NB4 (cell line): Measurements from ENCODE around the gene ZSCAN20.

Experiments used
- DNase-seq: peaks from one replicate; pipeline ENCODE4 v3.0.0; 2010; ENCODE audit warnings: low read depth
- H3K4me3 ChIP-seq: one replicate; pipeline ENCODE4 v1.5.1; 2011; ENCODE audit warnings: mild to moderate bottlenecking, low read depth, low read length, moderate library complexity
- MYC ChIP-seq: IDR thresholded peaks from 2 replicates; pipeline ENCODE4 v1.6.1; 2011; ENCODE audit warnings: low read depth, low read length
- POLR2A ChIP-seq: IDR thresholded peaks from 2 replicates; pipeline ENCODE4 v1.6.1; 2011; ENCODE audit warnings: mild to moderate bottlenecking; ENCODE audit not compliant: insufficient read length; ENCODE audit errors: extremely low read depth
- TF ChIP-seq, protein P1 (sequence below): IDR thresholded peaks from 2 replicates; pipeline ENCODE4 v1.6.1; 2011; ENCODE audit warnings: low read depth, low read length
- TF ChIP-seq, protein P2 (sequence below): IDR thresholded peaks from one replicate; pipeline ENCODE4 v1.5.1; 2012; ENCODE audit warnings: low read depth, low read length

Gene ZSCAN20

DNA sequence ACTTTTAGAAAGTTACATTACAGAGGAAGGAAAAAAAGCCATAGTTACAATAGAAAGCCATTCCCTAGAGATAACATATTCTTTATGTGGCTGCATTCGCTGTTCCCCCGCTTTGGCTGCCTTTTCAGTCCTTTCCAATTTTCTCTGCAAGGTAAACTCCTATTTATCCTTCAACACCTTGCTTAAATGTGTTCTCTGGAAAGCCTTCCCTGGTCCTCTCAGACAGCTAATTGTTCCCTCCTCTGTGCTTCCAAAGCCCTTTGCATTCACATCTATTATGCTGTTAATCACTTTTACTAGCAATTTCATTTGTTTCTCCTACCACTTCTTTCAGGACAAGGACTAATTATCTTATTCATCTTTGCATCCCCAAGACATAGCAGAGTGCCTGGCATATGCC is 43.1 kb upstream of the ZSCAN20 start:
- DNase-seq, result no peak
- TF ChIP-seq POLR2A, result no peak
- TF ChIP-seq, protein P1, sequence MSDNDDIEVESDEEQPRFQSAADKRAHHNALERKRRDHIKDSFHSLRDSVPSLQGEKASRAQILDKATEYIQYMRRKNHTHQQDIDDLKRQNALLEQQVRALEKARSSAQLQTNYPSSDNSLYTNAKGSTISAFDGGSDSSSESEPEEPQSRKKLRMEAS, result no peak
- TF ChIP-seq, protein P2, sequence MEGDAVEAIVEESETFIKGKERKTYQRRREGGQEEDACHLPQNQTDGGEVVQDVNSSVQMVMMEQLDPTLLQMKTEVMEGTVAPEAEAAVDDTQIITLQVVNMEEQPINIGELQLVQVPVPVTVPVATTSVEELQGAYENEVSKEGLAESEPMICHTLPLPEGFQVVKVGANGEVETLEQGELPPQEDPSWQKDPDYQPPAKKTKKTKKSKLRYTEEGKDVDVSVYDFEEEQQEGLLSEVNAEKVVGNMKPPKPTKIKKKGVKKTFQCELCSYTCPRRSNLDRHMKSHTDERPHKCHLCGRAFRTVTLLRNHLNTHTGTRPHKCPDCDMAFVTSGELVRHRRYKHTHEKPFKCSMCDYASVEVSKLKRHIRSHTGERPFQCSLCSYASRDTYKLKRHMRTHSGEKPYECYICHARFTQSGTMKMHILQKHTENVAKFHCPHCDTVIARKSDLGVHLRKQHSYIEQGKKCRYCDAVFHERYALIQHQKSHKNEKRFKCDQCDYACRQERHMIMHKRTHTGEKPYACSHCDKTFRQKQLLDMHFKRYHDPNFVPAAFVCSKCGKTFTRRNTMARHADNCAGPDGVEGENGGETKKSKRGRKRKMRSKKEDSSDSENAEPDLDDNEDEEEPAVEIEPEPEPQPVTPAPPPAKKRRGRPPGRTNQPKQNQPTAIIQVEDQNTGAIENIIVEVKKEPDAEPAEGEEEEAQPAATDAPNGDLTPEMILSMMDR, result no peak
- no peak for TF ChIP-seq MYC
- H3K4me3 ChIP-seq, result no peak overlapping the region

DNA sequence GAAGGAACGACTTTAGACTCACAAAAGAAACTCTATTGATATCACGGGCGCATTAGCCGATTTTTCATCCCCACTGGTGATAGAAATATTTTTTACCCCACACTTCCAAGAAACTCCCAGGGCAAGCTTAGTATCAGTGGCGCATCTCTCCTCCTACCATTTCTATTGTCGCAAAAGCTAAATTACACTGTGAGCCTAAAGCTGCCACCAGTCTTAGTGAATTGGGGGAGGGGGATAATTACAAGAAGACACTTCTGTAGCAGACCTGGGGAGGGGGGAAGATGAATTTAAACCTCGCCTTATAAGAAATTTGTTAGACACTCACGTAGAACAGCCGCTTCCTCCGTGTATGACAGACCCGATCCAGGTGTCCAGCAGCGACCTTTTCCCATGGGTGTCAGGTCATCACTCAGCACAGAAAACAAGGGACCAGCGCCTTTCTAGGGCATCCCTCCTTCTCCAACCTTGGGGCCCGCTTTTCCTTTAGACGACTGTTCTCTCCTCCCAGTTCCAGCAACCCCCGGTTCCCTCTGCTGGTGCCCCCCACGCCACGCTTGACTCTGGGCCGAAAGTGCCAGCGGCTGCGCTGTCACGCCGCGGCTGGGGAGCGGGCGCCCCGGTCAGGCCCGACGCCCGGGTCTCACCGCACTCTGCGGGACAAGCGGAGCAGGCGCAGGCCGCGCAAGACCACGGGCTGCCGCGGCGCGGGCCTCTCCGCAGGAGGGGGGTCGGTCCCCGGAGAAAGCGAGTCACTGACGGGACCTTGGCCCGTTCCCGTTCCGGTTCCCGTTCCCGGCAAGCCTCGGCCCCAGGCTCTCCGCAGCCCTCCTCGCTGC is 42.4 kb upstream of the ZSCAN20 start:
- TF ChIP-seq MYC (no peak), POLR2A (no peak)
- TF ChIP-seq, protein P1, result no peak
- TF ChIP-seq, protein P2, result no peak
- peak; percentile 41 for DNase-seq
- peak overlapping the region; percentile 56 for H3K4me3 ChIP-seq

DNA sequence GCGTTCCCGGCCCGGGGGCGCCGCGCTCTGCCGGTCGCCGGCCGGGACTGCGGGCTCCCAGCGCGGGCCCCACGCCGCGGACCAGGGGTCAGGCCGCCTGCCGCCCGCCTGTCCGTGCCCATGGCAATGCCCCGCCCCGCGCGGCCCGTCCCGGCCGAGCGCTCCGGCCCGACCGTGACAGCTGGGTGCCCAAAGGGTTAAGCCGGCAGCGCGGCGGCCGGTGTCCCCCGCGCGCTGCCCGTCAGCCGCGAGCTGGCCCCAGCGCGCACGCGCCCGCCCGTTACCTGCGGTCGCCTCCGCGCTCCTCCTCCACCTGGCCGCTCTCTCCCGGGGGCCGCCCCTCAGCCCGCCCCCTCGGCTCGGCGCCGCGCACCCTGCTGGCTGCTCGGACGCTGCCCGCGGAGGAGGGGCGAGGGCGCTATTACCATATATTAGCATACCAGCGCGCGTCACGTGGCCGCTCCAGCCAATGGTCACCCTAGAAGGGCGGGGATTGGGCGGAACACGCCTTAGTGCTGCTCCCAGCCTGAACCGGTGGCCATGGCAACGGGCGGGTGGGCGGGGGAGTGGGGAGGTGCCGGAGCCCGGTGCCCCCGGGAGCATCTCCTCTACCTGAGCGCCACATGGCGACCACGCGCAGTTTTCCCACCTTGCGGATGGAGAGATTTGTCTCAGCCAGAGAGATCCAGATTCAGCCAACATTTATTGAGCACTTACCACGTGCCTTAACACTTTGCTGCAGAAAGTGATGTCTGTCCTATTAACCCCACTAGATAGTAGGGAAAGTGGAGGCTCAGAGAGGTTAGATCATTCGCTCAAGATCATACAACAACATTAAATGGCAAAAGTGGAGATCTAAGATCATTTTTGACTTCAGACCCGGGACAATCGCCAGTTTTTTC is 41.5 kb upstream of the ZSCAN20 start, which contains the start of gene PHC2:
TSS of gene PHC2 (minus strand) at position 404 of the 902 bp plus-strand sequence. CDS start 55,556 bp downstream, outside the sequence.
- TF ChIP-seq, protein P1, result peak; percentile 97
- TF ChIP-seq POLR2A, result no peak
- peak; percentile 96 for DNase-seq
- H3K4me3 ChIP-seq, result peak within 1 kb of the TSS; percentile 56

DNA sequence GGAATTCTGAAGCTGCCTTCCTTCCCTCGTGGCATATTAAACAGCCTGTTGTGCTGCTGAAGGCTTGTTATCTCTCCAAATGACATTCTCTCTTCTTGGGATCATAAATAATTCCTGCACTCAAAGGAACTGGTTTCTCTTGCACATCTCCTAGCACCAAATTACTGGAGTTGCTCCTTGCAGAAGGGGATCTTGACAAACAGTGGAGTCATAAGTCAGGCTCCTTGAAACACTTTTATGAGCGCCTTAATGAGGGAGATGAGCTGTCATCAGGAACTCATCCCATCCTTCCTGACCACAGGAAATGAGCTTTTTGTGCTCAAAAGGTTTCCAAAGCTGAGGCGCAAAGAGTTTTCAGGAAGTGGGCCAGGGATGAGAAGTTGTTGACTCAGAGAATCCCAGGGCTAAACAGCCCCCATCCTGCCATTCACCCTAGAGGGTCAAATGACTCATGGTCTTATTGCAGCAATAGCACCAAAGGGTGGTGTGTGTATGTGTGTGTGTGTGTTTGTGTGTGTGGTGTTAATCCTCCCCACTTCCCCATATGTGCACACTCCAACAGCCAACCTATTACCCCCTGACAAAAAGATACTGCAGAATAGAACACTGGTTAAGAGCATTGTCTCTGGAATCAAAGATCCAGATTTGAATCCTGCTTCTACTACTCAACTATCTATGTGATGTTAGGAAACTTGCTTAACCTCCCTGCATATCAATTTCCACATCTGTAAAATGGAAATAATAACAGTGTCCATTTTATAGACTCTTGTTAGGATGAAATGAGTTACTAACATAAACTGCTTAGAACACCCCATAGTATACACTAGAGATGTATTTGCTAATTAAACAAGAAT is 38.7 kb upstream of the ZSCAN20 start:
- H3K4me3 ChIP-seq, result no peak overlapping the region
- peak; percentile 98 for DNase-seq
- TF ChIP-seq, protein P1, result peak; percentile 80
- peak; percentile 87 for TF ChIP-seq MYC
- TF ChIP-seq, protein P2, result no peak
- no peak for TF ChIP-seq POLR2A

DNA sequence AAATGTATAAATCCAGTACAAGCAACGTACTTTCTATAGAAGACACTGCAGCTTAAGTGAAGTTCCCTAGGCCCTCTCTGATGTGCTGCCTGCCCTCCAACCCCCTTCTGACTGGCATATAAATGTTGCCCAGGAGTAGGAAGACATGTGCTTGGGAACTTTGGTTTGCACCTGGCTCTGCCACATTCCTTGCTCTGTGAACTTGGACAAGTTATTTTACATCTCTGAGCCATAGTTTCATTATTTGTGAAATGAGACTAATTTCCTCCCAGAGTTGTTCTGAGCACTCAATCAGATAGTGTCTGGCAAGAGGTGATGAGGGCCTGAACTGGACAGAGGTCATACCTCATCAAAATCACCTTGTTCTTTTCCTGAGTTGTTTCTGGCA is 38.1 kb upstream of the ZSCAN20 start:
- DNase-seq, result no peak
- TF ChIP-seq, protein P2, result no peak
- TF ChIP-seq, protein P1, result no peak
- no peak for TF ChIP-seq MYC
- no peak for TF ChIP-seq POLR2A
- no peak overlapping the region for H3K4me3 ChIP-seq
